LNCAP (cell line): ENCODE measurements around the gene MYH9.

Source experiments
- TF ChIP-seq, protein P1 (sequence below): fragments of 450-650 bp; IDR thresholded peaks from 2 replicates; pipeline ENCODE4 v1.5.1; 2017; ENCODE audit warnings: mild to moderate bottlenecking

Gene MYH9

DNA sequence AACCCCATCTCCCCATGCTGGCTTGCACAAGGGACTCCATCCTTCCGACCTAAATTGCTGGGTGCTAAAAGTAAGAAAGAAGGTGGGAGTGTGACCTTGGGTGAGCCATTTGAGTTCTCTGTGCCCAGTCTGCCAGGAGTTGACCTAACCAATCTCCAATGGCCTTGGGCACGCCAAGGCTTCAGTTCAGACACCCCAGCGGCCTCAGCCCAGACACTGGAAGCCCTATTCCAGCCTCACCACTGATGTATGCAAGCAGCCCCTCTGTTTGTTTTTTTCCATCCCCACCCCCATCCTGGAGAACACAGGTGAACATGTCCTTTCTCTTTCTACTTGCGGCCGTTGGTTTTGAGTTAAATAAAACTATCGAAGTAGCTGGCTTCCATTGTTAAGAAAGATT is 31.9 kb downstream of the MYH9 start:
- TF ChIP-seq, protein P1, sequence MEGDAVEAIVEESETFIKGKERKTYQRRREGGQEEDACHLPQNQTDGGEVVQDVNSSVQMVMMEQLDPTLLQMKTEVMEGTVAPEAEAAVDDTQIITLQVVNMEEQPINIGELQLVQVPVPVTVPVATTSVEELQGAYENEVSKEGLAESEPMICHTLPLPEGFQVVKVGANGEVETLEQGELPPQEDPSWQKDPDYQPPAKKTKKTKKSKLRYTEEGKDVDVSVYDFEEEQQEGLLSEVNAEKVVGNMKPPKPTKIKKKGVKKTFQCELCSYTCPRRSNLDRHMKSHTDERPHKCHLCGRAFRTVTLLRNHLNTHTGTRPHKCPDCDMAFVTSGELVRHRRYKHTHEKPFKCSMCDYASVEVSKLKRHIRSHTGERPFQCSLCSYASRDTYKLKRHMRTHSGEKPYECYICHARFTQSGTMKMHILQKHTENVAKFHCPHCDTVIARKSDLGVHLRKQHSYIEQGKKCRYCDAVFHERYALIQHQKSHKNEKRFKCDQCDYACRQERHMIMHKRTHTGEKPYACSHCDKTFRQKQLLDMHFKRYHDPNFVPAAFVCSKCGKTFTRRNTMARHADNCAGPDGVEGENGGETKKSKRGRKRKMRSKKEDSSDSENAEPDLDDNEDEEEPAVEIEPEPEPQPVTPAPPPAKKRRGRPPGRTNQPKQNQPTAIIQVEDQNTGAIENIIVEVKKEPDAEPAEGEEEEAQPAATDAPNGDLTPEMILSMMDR, result no peak

DNA sequence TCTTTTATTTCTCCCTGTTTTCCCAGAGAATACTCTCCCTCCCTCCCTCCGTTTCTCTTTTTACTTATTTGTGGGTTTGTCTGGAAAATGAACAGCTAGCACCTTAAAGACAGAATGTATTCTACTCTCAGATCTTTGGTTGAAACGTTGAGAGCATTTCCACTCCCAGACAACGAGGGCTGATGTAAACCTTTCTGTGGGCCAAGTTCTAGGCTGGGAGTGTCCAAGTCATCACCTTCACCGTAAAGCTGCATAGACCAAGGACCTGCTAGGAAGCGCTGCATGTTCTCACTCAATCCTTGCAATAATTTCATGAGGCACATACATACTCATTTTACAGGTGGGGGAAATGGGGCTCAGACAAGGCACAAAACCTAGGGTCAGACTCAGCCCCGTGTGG is 32.4 kb downstream of the MYH9 start:
- TF ChIP-seq, protein P1, result no peak

DNA sequence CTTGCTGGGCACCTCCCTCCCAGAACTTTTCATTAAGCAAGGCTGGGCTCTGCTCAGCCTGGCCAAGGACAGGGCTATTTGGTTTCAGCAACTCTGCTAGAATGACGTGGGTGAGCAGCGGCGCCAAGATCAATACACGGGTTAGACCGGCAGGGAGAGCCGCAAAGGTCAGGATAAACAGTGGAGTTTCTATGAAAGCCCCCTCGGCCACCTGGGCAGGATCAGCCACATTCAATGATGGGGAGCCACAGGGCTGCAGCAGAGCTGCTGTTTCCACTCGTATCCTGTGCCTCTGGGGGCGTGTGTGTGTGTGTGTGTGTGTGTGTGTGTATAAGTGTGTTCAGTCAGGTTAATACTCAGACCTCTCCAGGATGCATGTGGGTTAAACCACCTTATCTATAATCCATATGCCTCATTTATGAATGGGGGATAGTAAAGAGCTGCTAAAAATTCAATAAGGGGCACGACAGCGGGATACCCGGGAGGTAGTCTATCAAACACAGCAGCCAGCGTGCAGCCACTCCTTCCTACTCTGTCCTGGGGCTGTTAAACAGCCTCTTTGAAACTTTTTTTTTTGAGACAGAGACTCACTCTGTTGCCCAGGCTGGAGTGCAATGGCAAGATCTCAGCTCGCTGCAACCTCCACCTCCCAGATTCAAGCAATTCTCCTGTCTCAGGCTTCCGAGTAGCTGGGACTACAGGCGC is 34.8 kb downstream of the MYH9 start:
- TF ChIP-seq, protein P1, result no peak

DNA sequence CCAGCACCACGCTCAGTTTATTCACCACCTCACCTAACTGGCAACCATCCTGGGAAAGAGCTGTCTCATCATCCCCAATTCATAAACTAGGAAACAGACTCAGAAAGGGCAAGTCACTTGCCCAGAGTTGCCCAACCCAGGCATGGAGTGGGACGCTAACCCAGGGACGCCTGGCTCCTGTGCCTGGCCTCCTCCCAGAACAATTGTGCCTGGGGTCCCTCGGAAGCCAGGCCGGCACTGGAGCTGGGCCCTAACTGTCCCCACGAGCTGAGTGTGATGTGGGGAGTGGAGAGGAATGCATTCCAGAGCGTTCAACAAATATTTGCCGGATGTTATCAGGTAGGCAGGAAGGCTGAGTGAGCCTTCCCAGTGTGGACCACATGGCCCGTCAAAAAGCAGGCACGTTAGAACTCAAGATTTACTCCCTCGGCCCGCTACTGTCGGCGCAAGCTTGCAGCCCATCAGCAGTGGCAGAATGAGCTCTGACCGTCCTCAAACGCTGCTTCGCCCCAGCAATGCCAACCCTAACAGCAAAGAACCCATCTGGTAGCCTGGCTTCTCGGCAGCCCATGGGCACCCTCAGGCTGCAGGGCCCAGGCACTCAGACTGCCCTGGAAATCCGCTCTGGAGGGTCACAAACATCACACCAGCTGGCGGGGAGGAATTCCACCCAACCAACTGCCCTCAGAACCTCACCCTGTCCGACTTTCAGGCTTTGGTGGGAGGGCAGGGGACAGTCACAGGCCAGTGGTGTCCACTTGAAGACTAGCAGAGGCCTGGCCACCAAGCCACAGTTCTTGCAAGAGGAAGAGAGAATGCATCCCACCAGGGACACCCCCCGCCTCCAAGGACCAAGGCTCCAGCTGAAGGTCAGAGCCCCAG is 35.6 kb downstream of the MYH9 start:
- TF ChIP-seq, protein P1, result no peak

DNA sequence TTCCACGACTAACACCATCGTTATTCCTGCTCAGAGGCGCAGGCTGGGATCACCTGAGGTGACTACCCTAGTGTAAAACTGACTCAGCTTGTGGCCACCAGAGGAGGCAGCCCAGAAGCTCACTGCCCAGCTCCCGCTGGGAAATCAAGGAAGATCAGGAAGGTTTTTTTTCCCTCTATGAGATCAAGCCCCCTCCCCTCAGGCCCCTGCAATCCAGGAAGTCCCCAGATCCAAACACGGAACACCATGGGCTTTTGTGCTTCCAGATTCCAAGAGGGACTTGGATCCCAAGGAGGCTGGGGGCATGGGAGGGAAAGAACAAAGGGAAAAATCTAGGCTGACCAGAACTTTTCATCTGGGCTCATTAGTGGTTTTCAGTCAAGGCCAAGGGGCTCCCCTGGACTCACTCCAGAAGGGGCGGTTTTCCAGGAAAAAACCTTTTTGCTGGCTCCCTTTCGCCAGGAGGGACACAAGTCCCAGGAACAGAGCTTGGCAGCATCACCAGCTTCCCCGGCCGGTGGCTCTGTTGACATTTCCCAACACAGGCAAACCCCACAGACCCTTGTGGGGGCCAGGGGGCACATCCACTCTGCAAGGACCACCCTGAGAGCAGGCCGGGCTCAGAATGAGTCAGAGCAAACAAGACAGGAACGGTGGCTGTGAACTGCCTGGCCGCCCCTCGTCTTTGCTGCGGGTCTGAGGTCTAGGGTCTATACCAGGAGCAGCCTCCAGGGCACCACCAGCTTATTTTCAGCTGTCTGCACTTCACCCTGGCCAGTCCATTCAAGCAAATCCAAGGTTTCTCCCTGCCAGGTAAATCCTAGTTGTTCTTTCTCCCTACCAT is 36.8 kb downstream of the MYH9 start:
- TF ChIP-seq, protein P1, result no peak

DNA sequence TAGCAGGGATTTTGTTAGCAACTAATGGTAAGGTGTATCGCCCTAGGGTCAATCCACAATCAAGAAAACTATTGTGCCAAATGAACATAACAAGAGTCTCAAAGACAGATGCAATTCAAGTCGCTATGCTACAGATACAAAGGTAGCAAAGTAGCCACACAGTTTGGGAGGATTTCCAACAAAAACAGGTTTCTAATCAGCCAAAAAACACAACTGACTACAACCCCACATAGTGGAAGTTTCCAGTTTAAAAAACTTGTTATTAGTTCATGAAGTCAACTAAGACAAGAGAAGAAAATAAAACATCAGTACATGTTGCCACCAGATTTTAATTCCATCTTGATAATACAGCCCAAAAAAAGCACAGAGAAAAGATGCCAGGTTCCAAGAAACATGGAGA is 38.0 kb downstream of the MYH9 start:
- TF ChIP-seq, protein P1, result no peak

DNA sequence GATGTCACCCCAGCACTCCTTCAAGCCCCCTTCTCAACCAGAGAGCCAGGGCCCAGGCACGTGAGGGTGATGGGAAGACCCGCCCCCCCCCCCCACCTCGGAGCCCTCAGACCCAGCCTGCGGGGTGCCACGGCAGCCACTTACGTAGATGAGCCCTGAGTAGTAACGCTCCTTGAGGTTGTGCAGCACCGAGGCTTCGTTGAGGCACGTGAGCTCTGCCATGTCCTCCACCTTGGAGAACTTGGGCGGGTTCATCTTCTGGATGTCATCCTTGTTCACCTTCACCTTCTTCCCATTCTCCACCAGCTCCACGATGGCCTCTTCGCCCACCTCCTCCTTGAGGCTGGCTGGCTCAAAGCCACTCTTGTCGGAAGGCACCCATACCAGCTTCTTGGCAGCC is 39.0 kb downstream of the MYH9 start:
- TF ChIP-seq, protein P1, result no peak
